Peyer's patch (tissue), 4 donors: ENCODE data around the gene INHBB. TPM values are rescaled to one million over a fixed set of nuclear protein-coding genes. Genes with fewer than 3 reads are reported as not detected.

ENCODE experiments used
- DNase-seq, 3 donors: peaks; one replicate each; pipeline ENCODE4 v3.0.0-alpha.2; 2017 to 2019
- H3K27ac ChIP-seq, 4 donors: fragments of 200-600 bp; sonication (generic); one replicate each; pipeline ENCODE4 v1.5.1; 2016 to 2019
- H3K27me3 ChIP-seq, 2 donors: fragments of 200-600 bp; sonication (generic); one replicate each; pipeline ENCODE4 v1.5.1; 2019
- H3K36me3 ChIP-seq, 3 donors: fragments of 200-600 bp; sonication (generic); one replicate each; pipeline ENCODE4 v1.5.1; 2016 to 2019
- H3K4me1 ChIP-seq, 4 donors: fragments of 200-600 bp; sonication (generic); one replicate each; pipeline ENCODE4 v1.5.1; 2016 to 2019
- H3K4me3 ChIP-seq, 4 donors: fragments of 200-600 bp; sonication (generic); 1 replicate in 3 of 4; 2 replicates in 1 of 4; pipeline ENCODE4 v1.5.1; 2016 to 2019; ENCODE audit warnings: mild to moderate bottlenecking in 1 of 4
- H3K9me3 ChIP-seq, 4 donors: fragments of 200-600 bp; sonication (generic); one replicate each; pipeline ENCODE4 v1.5.1; 2016 to 2019; ENCODE audit warnings: mild to moderate bottlenecking in 1 of 4
- POLR2A ChIP-seq, 2 donors: fragments of 450-650 bp; IDR thresholded peaks; one replicate each; pipeline ENCODE4 v1.5.1; 2017; ENCODE audit warnings: antibody characterized with exemption in 2 of 2, mild to moderate bottlenecking in 2 of 2, moderate library complexity in 2 of 2
- total RNA-seq, 4 donors: library from RNA; depleted of rRNA; stranded (reverse); fragments of >200 nt; gene quantifications; one replicate each; pipeline ENCODE4 v1.1.0, GENCODE V29; 2016
- TF ChIP-seq, protein P1 (sequence below), 6 experiments: fragments of 450-650 bp in 4 of 6; fragments of 200-600 bp in 2 of 6; sonication (generic) in 1 of 6; IDR thresholded peaks; one replicate each; pipeline ENCODE4 v1.5.1; 2017 to 2019; ENCODE audit warnings: antibody characterized with exemption in 6 of 6, mild to moderate bottlenecking in 3 of 6, moderate library complexity in 1 of 6

INHBB gene
- total RNA-seq, 4 donors from 2014 or later = 0.70 to 1.1 (median 0.95) TPM; not detected in 1

DNA sequence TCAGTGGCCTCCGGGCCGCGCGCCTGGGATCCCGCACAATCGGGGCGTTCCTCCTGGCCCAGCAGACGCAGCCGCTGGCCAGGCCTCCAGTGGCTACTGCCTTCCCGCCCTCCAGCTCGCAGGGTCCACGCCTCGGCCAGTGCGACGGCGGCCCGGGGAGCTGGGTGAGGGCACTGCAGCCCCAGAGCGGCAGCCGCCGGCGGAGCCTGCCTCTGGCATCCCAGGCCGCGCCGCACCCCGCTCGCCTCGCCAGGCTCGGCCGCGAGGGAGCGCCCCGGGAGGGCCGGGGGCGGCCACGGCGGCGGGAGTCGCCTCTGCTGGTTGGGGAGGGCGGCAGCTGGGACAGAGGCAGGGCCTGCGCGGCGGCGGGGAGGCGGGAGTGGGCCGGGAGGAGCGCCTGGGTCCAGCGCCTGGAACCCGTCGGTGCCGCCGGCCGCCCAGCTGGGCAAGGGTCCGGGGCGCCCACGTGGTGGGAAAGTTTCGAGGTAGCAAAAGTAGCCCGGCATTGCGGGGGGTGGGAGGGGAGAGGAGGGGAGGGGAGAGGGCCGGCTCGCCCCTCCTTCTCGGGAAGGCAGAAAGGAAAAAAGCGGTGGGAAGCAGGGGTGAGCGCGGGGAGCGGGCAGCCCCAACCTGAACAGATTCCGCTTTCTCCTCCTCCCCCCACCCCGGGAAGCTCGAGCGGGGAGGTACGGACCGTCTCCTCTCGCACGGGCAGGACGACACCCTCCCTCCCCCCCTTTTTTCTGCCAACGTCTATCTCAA, 1.5 kb upstream of the INHBB start:
- Histone ChIP-seq H3K27me3 (peaks cover 0 to 51% of the 10 kb centered on the region in 2 donors), H3K36me3 (no peaks in the 10 kb centered on the region), H3K4me1 (peaks cover 0 to 42% (median 15%) of the 10 kb centered on the region in 4 donors), H3K27ac (no peak overlapping the region), H3K4me3 (peak overlapping the region; percentile 21 to 60 (median 53)), H3K9me3 (no peaks in the 10 kb centered on the region)
- no peak for TF ChIP-seq POLR2A (IDR thresholded peaks at IDR 0.05)
- TF ChIP-seq, protein P1, sequence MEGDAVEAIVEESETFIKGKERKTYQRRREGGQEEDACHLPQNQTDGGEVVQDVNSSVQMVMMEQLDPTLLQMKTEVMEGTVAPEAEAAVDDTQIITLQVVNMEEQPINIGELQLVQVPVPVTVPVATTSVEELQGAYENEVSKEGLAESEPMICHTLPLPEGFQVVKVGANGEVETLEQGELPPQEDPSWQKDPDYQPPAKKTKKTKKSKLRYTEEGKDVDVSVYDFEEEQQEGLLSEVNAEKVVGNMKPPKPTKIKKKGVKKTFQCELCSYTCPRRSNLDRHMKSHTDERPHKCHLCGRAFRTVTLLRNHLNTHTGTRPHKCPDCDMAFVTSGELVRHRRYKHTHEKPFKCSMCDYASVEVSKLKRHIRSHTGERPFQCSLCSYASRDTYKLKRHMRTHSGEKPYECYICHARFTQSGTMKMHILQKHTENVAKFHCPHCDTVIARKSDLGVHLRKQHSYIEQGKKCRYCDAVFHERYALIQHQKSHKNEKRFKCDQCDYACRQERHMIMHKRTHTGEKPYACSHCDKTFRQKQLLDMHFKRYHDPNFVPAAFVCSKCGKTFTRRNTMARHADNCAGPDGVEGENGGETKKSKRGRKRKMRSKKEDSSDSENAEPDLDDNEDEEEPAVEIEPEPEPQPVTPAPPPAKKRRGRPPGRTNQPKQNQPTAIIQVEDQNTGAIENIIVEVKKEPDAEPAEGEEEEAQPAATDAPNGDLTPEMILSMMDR (IDR thresholded peaks at IDR 0.05) = no peak
- DNase-seq = no peak

DNA sequence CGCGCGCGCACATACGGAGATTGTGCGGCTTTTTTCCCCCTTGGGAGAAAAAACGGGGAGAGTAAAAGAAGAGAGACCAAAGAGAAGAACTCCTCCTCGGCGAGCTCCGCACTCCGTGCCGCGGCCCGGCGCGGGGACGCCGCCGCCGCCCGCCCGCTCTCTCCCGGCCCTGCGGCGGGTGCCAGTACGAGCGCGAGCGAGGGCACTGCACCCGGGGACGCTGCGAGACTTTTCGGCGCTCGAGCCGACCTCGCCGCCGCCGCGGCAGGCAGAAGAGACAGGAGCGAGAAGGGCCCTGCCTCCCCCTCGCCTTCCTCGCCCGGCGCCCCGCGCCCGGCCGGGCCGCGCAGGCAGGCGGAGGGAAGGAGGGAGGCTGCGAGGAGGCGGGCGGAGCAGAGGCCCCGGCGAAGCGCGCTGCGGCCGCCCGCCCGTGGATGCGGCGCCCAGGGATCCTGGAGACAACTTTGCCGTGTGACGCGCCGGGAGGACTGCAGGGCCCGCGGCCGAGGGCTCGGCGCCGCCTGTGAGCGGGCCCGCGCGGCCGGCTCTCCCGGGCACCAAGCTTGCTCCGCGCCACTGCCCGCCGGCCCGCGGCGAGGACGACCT, 857 bp upstream of the INHBB start:
- H3K27ac ChIP-seq = no peak overlapping the region
- H3K36me3 ChIP-seq = no peaks in the 10 kb centered on the region
- peaks cover 0 to 51% of the 10 kb centered on the region in 2 donors for H3K27me3 ChIP-seq
- H3K9me3 ChIP-seq = no peaks in the 10 kb centered on the region
- H3K4me3 ChIP-seq = peak overlapping the region; percentile 21 to 60 (median 53)
- TF ChIP-seq POLR2A (IDR thresholded peaks at IDR 0.05) = no peak
- TF ChIP-seq, protein P1 (IDR thresholded peaks at IDR 0.05) = peak in 1 of 6 experiments; percentile 2
- H3K4me1 ChIP-seq = peaks cover 0 to 42% (median 15%) of the 10 kb centered on the region in 4 donors
- DNase-seq = no peak

- no peak for DNase-seq
- TF ChIP-seq, protein P1 (IDR thresholded peaks at IDR 0.05) = no peak
- no peak for TF ChIP-seq POLR2A (IDR thresholded peaks at IDR 0.05)
- no peaks in the 10 kb centered on the region for H3K36me3 ChIP-seq
- no peak overlapping the region for H3K27ac ChIP-seq
- peaks cover 0 to 42% (median 15%) of the 10 kb centered on the region in 4 donors for H3K4me1 ChIP-seq
- H3K4me3 ChIP-seq = peak overlapping the region; percentile 24 to 60 (median 53)
- no peaks in the 10 kb centered on the region for H3K9me3 ChIP-seq
- peaks cover 0 to 51% of the 10 kb centered on the region in 2 donors for H3K27me3 ChIP-seq
Measured at GRCh38 chr2:120345608-120346007, 328 bp upstream of the INHBB start.

- no peak for DNase-seq
- peak overlapping the region; percentile 10 to 48 (median 34) for H3K4me3 ChIP-seq
- TF ChIP-seq, protein P1 (IDR thresholded peaks at IDR 0.05) = no peak
- TF ChIP-seq POLR2A (IDR thresholded peaks at IDR 0.05) = no peak
- no peaks in the 10 kb centered on the region for H3K36me3 ChIP-seq
- no peak overlapping the region for H3K27ac ChIP-seq
- H3K27me3 ChIP-seq = peaks cover 0 to 51% of the 10 kb centered on the region in 2 donors
- H3K4me1 ChIP-seq = peaks cover 0 to 42% (median 15%) of the 10 kb centered on the region in 4 donors
- no peaks in the 10 kb centered on the region for H3K9me3 ChIP-seq
Measured at GRCh38 chr2:120346667-120347358, 877 bp downstream of the INHBB start.

- H3K27ac ChIP-seq = no peak overlapping the region
- DNase-seq = no peak
Measured at GRCh38 chr2:120347396-120348060, 1.6 kb downstream of the INHBB start.

More at GRCh38 chr2:120347396-120348060, 1.6 kb downstream of the INHBB start:
- Histone ChIP-seq H3K27me3 (peaks cover 0 to 47% of the 10 kb centered on the region in 2 donors), H3K9me3 (no peaks in the 10 kb centered on the region), H3K4me3 (peak overlapping the region in 2 of 4 donors; percentile 28 to 48), H3K36me3 (no peaks in the 10 kb centered on the region), H3K4me1 (peaks cover 0 to 42% (median 15%) of the 10 kb centered on the region in 4 donors)
- TF ChIP-seq, protein P1 (IDR thresholded peaks at IDR 0.05) = no peak
- no peak for TF ChIP-seq POLR2A (IDR thresholded peaks at IDR 0.05)
